Natural killer cell (primary cell): ENCODE results near the gene SRRM4. TPM values are rescaled to one million over a fixed set of nuclear protein-coding genes. Genes with fewer than 3 reads are reported as not detected.

Source experiments
- ATAC-seq, 3 donors: fragments of 150-1000 bp in 2 of 3; fragments of 200-7000 bp in 1 of 3; cut with Tn5 transposase; 1 replicate in 1 of 3; 2 replicates in 2 of 3; pipeline ENCODE4 v1.10.0; 2021; ENCODE audit warnings: mild to moderate bottlenecking in 2 of 3, moderate library complexity in 2 of 3
- DNase-seq, 2 donors: peaks; one replicate each; pipeline versions ENCODE4 v3.0.0 to v3.0.0-alpha.2; 2013 to 2021; ENCODE audit warnings: mixed read lengths in 1 of 2
- H3K27ac ChIP-seq: one replicate; pipeline ENCODE4 v1.5.1; 2013; ENCODE audit warnings: mild to moderate bottlenecking, low read length
- H3K27me3 ChIP-seq: one replicate; pipeline ENCODE4 v1.6.1; 2013; ENCODE audit warnings: low read length; ENCODE audit not compliant: control insufficient read depth, insufficient read depth
- H3K36me3 ChIP-seq: one replicate; pipeline ENCODE4 v1.6.1; 2013; ENCODE audit warnings: low read length; ENCODE audit not compliant: control insufficient read depth, insufficient read depth
- H3K4me1 ChIP-seq: one replicate; pipeline ENCODE4 v1.6.1; 2013; ENCODE audit warnings: low read length; ENCODE audit not compliant: control insufficient read depth, insufficient read depth
- H3K4me3 ChIP-seq: one replicate; pipeline ENCODE4 v1.5.1; 2013; ENCODE audit warnings: low read length
- H3K9me3 ChIP-seq: one replicate; pipeline ENCODE4 v1.6.1; 2013; ENCODE audit warnings: low read length; ENCODE audit not compliant: control insufficient read depth, insufficient read depth
- H3K27ac Mint-ChIP-seq, 2 donors: one replicate each; pipeline ENCODE4 v1.8.0; 2022; ENCODE audit warnings: mild to moderate bottlenecking in 2 of 2, mixed read lengths in 2 of 2, moderate library complexity in 1 of 2
- H3K27me3 Mint-ChIP-seq, 2 donors: one replicate each; pipeline ENCODE4 v1.8.0; 2022; ENCODE audit warnings: low read depth in 2 of 2, mixed read lengths in 2 of 2
- H3K36me3 Mint-ChIP-seq: one replicate; pipeline ENCODE4 v1.8.0; 2022; ENCODE audit warnings: mixed read lengths
- H3K4me1 Mint-ChIP-seq, 2 donors: one replicate each; pipeline ENCODE4 v1.8.0; 2022; ENCODE audit warnings: mixed read lengths in 2 of 2
- H3K4me3 Mint-ChIP-seq: one replicate; pipeline ENCODE4 v1.8.0; 2022; ENCODE audit warnings: mild to moderate bottlenecking, moderate library complexity, mixed read lengths
- H3K9me3 Mint-ChIP-seq, 2 donors: one replicate each; pipeline ENCODE4 v1.8.0; 2022; ENCODE audit warnings: mixed read lengths in 2 of 2
- WGBS: methylation state at CpG from one replicate; pipeline ENCODE4 v1.1.7; 2013; ENCODE audit warnings: missing lambda C conversion rate; ENCODE audit not compliant: insufficient coverage; 5-methylcytosine and 5-hydroxymethylcytosine counted together
- intact Hi-C: fragments of 100-400 bp; cut with micrococcal nuclease; formaldehyde crosslinking; loops from one replicate; pipeline ENCODE4 v1.14.2; 2022
- total RNA-seq, 4 donors: library from RNA; stranded (reverse); fragments of 120-200 nt in 1 of 4; gene quantifications; one replicate each; pipeline versions ENCODE4 v1.2.3 to v1.2.4, GENCODE V29; 2013 to 2022
- TF ChIP-seq, protein P1 (sequence below): fragments of 200-600 bp; IDR thresholded peaks from one replicate; pipeline ENCODE4 v1.8.0; 2022; ENCODE audit warnings: antibody characterized with exemption

Gene SRRM4
- total RNA-seq, 3 donors from 2014 or later (not counting 1 experiment from before 2014, with no cell fraction given): not detected

DNA sequence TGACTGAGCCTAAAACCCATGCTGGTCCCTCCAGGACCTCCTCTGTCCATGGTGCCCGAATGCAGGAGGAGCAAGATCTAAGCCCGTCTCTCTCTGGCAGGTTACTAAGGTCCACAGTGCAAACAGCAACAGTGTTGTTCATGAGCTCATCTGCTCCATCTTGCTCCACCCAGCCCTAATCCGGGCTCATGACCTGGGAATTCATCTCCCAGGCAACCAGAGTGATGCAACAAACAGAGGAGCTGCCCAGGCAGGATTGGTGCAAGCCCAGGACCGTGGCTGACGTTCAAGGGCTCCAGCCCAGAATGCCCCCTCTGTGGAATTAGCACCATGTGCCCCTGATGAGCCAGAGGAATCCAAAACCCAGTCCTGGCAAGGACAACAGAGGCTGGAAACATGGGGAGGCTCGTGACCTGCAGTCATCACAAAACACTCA is 227.3 kb downstream of the SRRM4 start:
- Histone ChIP-seq H3K36me3 (no peaks in the 10 kb centered on the region), H3K27ac (no peak overlapping the region), H3K4me1 (no peaks in the 10 kb centered on the region), H3K27me3 (no peaks in the 10 kb centered on the region), H3K9me3 (no peaks in the 10 kb centered on the region), H3K4me3 (no peak overlapping the region)
- H3K27ac Mint-ChIP-seq: no peak overlapping the region
- no peak overlapping the region for H3K4me3 Mint-ChIP-seq
- ATAC-seq (no peak), DNase-seq (no peak)
- no peaks in the 10 kb centered on the region for H3K4me1 Mint-ChIP-seq
- peaks cover 0 to 5% of the 10 kb centered on the region in 2 donors for H3K27me3 Mint-ChIP-seq
- TF ChIP-seq, protein P1, sequence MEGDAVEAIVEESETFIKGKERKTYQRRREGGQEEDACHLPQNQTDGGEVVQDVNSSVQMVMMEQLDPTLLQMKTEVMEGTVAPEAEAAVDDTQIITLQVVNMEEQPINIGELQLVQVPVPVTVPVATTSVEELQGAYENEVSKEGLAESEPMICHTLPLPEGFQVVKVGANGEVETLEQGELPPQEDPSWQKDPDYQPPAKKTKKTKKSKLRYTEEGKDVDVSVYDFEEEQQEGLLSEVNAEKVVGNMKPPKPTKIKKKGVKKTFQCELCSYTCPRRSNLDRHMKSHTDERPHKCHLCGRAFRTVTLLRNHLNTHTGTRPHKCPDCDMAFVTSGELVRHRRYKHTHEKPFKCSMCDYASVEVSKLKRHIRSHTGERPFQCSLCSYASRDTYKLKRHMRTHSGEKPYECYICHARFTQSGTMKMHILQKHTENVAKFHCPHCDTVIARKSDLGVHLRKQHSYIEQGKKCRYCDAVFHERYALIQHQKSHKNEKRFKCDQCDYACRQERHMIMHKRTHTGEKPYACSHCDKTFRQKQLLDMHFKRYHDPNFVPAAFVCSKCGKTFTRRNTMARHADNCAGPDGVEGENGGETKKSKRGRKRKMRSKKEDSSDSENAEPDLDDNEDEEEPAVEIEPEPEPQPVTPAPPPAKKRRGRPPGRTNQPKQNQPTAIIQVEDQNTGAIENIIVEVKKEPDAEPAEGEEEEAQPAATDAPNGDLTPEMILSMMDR: no peak
- no peaks in the 10 kb centered on the region for H3K9me3 Mint-ChIP-seq
- intact Hi-C loops: no loop called here
- no peaks in the 10 kb centered on the region for H3K36me3 Mint-ChIP-seq
- WGBS: 58% methylated on average over 6 of the region's 6 CpGs

DNA sequence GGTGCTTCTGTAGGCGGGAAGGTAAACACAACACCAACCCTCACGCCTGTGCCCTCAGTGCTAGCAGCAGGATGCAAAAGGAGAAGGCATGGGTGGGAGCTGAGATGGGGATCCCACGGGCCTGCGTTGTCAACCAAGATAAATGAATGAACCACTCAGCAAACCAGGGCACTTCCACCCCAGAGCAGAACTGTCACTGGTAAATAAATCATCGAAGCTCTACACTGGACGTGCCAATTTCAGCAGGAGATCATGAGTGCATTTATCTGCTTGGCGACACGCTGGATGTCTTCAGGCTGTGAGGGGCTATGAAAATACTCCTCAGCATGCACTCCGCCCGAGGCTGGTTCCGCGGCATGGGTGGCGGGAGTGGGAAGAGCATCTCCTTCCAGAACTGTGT is 230.5 kb downstream of the SRRM4 start:
- intact Hi-C loops: no loop called here
- Histone ChIP-seq H3K27ac (no peak overlapping the region), H3K9me3 (no peaks in the 10 kb centered on the region), H3K4me1 (no peaks in the 10 kb centered on the region), H3K36me3 (no peaks in the 10 kb centered on the region), H3K4me3 (no peak overlapping the region), H3K27me3 (no peaks in the 10 kb centered on the region)
- TF ChIP-seq, protein P1: no peak
- 70% methylated on average over 13 of the region's 13 CpGs for WGBS
- Mint-ChIP-seq H3K4me1 (no peaks in the 10 kb centered on the region), H3K36me3 (no peaks in the 10 kb centered on the region), H3K27ac (no peak overlapping the region), H3K27me3 (peaks cover 5 to 8% of the 10 kb centered on the region in 2 donors), H3K4me3 (no peak overlapping the region), H3K9me3 (no peaks in the 10 kb centered on the region)
- DNase-seq (no peak), ATAC-seq (no peak)

Other genes starting within 250 kb of the SRRM4 start
- gene HSPB8, start 197.4 kb downstream of the SRRM4 start, total RNA-seq: not detected